Prostate gland (tissue), 2 donors: ENCODE data around the gene OR6X1.

Experiments used
- POLR2A ChIP-seq: fragments of 450-650 bp; IDR thresholded peaks from one replicate; pipeline ENCODE4 v1.6.1; 2016; ENCODE audit warnings: antibody characterized with exemption, mild to moderate bottlenecking
- POLR2AphosphoS5 ChIP-seq: sonication (generic); formaldehyde crosslinking; IDR thresholded peaks from one replicate; pipeline ENCODE4 v1.6.1; 2017; ENCODE audit warnings: antibody characterized with exemption
- TF ChIP-seq, protein P1 (sequence below), 4 experiments: fragments of 200-600 bp in 2 of 4; fragments of 450-650 bp in 2 of 4; sonication (generic) in 2 of 4; IDR thresholded peaks; 1 replicate in 3 of 4; 2 replicates in 1 of 4; pipeline ENCODE4 v1.5.1; 2016 to 2019; ENCODE audit warnings: antibody characterized with exemption in 4 of 4, mild to moderate bottlenecking in 2 of 4, moderate library complexity in 2 of 4

DNA sequence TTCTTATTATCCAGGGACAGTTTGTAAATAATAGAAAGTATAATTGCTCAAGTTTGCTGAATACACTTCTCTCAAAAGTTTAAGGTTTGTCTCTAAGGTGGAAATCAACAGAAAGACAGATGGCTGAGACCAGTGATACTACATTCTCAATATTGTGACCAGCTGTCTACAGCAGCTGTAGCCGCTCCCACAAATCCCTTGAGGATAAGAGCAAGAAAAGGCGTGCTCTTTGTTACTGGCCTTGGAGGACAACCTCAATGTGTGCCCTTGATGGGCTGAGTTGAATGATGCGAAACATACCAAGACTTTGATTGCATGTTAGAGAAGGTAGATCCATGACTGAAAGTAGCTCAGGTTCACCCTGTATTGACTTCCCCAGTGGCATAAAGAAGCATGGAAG lies 45.7 kb upstream of the OR6X1 start:
- TF ChIP-seq, protein P1, sequence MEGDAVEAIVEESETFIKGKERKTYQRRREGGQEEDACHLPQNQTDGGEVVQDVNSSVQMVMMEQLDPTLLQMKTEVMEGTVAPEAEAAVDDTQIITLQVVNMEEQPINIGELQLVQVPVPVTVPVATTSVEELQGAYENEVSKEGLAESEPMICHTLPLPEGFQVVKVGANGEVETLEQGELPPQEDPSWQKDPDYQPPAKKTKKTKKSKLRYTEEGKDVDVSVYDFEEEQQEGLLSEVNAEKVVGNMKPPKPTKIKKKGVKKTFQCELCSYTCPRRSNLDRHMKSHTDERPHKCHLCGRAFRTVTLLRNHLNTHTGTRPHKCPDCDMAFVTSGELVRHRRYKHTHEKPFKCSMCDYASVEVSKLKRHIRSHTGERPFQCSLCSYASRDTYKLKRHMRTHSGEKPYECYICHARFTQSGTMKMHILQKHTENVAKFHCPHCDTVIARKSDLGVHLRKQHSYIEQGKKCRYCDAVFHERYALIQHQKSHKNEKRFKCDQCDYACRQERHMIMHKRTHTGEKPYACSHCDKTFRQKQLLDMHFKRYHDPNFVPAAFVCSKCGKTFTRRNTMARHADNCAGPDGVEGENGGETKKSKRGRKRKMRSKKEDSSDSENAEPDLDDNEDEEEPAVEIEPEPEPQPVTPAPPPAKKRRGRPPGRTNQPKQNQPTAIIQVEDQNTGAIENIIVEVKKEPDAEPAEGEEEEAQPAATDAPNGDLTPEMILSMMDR (IDR thresholded peaks at IDR 0.05): no peak
- TF ChIP-seq POLR2A: no peak
- no peak for TF ChIP-seq POLR2AphosphoS5
